ENCODE data around the gene CENPM.

The CENPM gene

GRCh38 chr22:41970601-41971000 is 23.6 kb upstream of the CENPM start:
- no peak overlapping the region for H3K4me3 ChIP-seq (replicated peaks; ENCODE audit: low read depth, low read length)
- TF ChIP-seq, protein P1, sequence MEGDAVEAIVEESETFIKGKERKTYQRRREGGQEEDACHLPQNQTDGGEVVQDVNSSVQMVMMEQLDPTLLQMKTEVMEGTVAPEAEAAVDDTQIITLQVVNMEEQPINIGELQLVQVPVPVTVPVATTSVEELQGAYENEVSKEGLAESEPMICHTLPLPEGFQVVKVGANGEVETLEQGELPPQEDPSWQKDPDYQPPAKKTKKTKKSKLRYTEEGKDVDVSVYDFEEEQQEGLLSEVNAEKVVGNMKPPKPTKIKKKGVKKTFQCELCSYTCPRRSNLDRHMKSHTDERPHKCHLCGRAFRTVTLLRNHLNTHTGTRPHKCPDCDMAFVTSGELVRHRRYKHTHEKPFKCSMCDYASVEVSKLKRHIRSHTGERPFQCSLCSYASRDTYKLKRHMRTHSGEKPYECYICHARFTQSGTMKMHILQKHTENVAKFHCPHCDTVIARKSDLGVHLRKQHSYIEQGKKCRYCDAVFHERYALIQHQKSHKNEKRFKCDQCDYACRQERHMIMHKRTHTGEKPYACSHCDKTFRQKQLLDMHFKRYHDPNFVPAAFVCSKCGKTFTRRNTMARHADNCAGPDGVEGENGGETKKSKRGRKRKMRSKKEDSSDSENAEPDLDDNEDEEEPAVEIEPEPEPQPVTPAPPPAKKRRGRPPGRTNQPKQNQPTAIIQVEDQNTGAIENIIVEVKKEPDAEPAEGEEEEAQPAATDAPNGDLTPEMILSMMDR (IDR thresholded peaks at IDR 0.05; ENCODE audit: insufficient read depth, low read length, poor library complexity, severe bottlenecking) = no peak

DNA sequence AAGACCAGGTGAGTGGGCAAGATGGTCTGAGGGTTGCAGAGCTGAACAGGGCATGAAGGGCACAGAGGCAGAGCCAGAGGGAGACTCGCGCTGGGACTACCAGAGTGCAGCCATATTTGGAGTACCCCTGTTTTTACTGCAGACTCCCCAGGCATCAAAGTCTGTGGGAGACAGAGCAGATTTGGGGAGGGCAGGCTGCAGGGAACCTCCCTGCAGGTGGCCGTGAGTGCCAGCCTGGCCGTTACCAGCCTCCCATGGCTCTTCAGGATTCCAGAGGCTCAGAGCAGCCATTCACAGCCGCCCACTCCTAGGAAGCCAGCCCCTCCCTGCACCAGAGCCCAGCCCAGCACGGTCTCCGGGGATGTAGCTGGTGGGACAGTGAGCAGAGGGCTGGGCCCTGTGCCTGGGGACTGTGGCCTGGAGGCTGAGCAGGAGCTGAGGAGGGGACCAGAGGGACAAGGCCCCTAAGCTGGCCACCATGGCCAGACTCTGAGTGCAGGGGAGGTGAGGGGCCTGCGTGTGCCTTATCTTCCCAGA is 22.2 kb upstream of the CENPM start, which contains the start of gene SEPTIN3:
SEPTIN3 (plus strand) TSS at position 334 of the 537 bp plus-strand sequence. CDS start 2,050 bp downstream, outside the sequence.
- H3K36me3 ChIP-seq (ENCODE audit: control insufficient read depth, insufficient read depth, low read length) = no peaks in the 10 kb centered on the region
- TF ChIP-seq, protein P1 (IDR thresholded peaks at IDR 0.05; ENCODE audit: insufficient read depth, low read length, poor library complexity, severe bottlenecking) = no peak
- H3K27me3 ChIP-seq (replicated peaks; ENCODE audit: control insufficient read depth, insufficient read depth, low read length) = no peaks in the 10 kb centered on the region
- no peak for DNase-seq (ENCODE audit: extremely low read depth, insufficient read length)
- no peak within 1 kb of the TSS for H3K4me3 ChIP-seq (replicated peaks; ENCODE audit: low read depth, low read length)

More at GRCh38 chr22:41970601-41971000, 23.6 kb upstream of the CENPM start:
- H3K27me3 ChIP-seq (replicated peaks; ENCODE audit: control insufficient read depth, insufficient read depth, low read length) = no peaks in the 10 kb centered on the region
- no peak for DNase-seq (ENCODE audit: extremely low read depth, insufficient read length)
- no peaks in the 10 kb centered on the region for H3K36me3 ChIP-seq (ENCODE audit: control insufficient read depth, insufficient read depth, low read length)

GRCh38 chr22:41968601-41969000 is 21.6 kb upstream of the CENPM start:
- Histone ChIP-seq H3K36me3 (ENCODE audit: control insufficient read depth, insufficient read depth, low read length) (no peaks in the 10 kb centered on the region), H3K4me3 (replicated peaks; ENCODE audit: low read depth, low read length) (no peak overlapping the region), H3K27me3 (replicated peaks; ENCODE audit: control insufficient read depth, insufficient read depth, low read length) (no peaks in the 10 kb centered on the region)
- TF ChIP-seq, protein P1 (IDR thresholded peaks at IDR 0.05; ENCODE audit: insufficient read depth, low read length, poor library complexity, severe bottlenecking) = no peak
- no peak for DNase-seq (ENCODE audit: extremely low read depth, insufficient read length)

GRCh38 chr22:41966607-41967240 is 19.8 kb upstream of the CENPM start:
- peak; percentile 53 for DNase-seq (ENCODE audit: extremely low read depth, insufficient read length)
- Histone ChIP-seq H3K4me3 (replicated peaks; ENCODE audit: low read depth, low read length) (no peak overlapping the region), H3K27me3 (replicated peaks; ENCODE audit: control insufficient read depth, insufficient read depth, low read length) (no peaks in the 10 kb centered on the region), H3K36me3 (ENCODE audit: control insufficient read depth, insufficient read depth, low read length) (no peaks in the 10 kb centered on the region)
- TF ChIP-seq, protein P1 (IDR thresholded peaks at IDR 0.05; ENCODE audit: insufficient read depth, low read length, poor library complexity, severe bottlenecking) = peak; percentile 50

GRCh38 chr22:41966225-41966606 is 19.3 kb upstream of the CENPM start:
- no peak for DNase-seq (ENCODE audit: extremely low read depth, insufficient read length)
- Histone ChIP-seq H3K27me3 (replicated peaks; ENCODE audit: control insufficient read depth, insufficient read depth, low read length) (no peaks in the 10 kb centered on the region), H3K4me3 (replicated peaks; ENCODE audit: low read depth, low read length) (no peak overlapping the region), H3K36me3 (ENCODE audit: control insufficient read depth, insufficient read depth, low read length) (no peaks in the 10 kb centered on the region)
- TF ChIP-seq, protein P1 (IDR thresholded peaks at IDR 0.05; ENCODE audit: insufficient read depth, low read length, poor library complexity, severe bottlenecking) = no peak

Data from GM06990 (cell line).